ENCODE measurements around the gene FAM186B.

DNA sequence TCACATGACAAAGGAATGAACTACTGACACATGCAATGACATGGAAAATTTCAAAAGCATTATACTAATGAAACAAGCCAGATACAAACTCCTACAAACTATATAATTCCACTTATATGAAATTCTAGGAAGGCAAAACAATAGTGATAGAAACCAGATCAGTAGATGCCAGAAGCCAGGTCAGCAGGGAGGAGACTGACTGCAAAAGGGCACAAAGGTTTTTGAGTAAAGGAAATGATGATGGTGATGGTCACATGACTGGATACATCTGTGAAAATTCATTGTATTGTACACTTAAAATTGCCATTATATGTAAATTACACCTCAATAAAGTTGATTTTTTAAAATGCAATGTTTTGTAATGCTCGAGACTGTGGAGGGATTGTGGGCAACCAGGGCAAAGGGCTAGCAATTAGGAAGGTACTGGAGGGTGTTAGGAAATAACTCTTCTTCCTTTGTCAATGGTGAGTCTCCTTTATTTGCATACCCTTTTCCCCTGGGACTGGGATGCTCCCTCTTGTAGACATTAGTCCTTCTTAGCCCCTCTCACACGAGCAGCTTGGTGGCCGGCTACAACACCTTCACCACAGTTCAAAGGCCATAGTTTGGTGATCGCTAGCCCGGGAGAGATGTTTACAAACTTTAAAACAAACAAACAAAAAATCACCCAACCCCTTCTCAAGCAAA lies 11.2 kb upstream of the FAM186B start:
- TF ChIP-seq, protein P1, sequence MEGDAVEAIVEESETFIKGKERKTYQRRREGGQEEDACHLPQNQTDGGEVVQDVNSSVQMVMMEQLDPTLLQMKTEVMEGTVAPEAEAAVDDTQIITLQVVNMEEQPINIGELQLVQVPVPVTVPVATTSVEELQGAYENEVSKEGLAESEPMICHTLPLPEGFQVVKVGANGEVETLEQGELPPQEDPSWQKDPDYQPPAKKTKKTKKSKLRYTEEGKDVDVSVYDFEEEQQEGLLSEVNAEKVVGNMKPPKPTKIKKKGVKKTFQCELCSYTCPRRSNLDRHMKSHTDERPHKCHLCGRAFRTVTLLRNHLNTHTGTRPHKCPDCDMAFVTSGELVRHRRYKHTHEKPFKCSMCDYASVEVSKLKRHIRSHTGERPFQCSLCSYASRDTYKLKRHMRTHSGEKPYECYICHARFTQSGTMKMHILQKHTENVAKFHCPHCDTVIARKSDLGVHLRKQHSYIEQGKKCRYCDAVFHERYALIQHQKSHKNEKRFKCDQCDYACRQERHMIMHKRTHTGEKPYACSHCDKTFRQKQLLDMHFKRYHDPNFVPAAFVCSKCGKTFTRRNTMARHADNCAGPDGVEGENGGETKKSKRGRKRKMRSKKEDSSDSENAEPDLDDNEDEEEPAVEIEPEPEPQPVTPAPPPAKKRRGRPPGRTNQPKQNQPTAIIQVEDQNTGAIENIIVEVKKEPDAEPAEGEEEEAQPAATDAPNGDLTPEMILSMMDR (IDR thresholded peaks at IDR 0.05), result no peak
- TF ChIP-seq POLR2A (IDR thresholded peaks at IDR 0.05), result no peak

All from Peyer's patch (tissue), 4 donors.